Raji (cell line): ENCODE results near the gene FCN1.

Source experiments
- POLR2A ChIP-seq: IDR thresholded peaks from 2 replicates; pipeline ENCODE4 v1.6.1; 2011; ENCODE audit warnings: low read depth, low read length, control low read depth; ENCODE audit not compliant: insufficient read depth

FCN1 gene

GRCh38 chr9:134917431-134918373 lies at the start of gene FCN1:
TSS of gene FCN1 (minus strand) at chr9:134917912. CDS start at chr9:134917871, 41 bp downstream.
- TF ChIP-seq POLR2A: no peak

- TF ChIP-seq POLR2A: no peak
Measured at GRCh38 chr9:134966697-134967546, 49.2 kb upstream of the FCN1 start.

GRCh38 chr9:134966270-134966669 lies 48.6 kb upstream of the FCN1 start:
- TF ChIP-seq POLR2A: no peak

DNA sequence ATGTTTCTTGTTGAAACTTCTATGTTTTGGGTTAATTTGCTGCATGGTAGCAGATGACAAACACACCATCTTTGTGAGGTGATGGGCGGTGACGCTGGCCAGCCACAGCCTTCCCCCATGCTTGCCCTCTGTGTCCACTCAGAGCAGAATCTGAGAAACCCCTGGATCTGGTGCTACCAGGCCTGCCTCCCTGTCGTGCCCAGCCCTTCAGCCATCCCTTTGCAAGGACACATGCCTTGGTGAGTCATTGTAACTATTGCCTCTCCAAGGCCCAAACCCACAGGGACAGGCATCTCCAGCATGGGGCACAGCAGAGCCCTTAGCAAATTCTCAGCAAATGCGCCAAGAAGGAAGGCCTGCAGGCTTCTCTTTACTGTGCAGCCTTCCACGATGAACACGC lies 48.1 kb upstream of the FCN1 start:
- no peak for TF ChIP-seq POLR2A

DNA sequence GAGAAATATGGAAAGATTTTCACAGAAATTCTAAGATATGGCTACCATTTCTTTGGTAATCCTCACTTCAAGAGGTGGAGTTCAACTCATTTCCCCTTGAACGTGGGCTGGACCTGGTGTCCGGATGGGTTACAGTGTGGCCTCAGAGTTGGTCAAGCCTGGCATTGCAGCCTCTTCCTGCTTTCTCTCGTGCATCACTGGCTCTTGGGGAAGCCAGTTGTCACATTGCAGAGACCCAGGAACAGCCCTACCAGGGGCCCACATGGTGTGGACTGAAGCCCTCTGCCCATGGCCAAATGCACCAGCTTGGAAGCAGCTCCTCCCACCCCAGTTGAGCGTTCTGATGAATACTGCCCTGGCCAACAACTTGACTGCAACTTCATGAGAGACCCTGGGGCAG lies 47.7 kb upstream of the FCN1 start:
- no peak for TF ChIP-seq POLR2A

DNA sequence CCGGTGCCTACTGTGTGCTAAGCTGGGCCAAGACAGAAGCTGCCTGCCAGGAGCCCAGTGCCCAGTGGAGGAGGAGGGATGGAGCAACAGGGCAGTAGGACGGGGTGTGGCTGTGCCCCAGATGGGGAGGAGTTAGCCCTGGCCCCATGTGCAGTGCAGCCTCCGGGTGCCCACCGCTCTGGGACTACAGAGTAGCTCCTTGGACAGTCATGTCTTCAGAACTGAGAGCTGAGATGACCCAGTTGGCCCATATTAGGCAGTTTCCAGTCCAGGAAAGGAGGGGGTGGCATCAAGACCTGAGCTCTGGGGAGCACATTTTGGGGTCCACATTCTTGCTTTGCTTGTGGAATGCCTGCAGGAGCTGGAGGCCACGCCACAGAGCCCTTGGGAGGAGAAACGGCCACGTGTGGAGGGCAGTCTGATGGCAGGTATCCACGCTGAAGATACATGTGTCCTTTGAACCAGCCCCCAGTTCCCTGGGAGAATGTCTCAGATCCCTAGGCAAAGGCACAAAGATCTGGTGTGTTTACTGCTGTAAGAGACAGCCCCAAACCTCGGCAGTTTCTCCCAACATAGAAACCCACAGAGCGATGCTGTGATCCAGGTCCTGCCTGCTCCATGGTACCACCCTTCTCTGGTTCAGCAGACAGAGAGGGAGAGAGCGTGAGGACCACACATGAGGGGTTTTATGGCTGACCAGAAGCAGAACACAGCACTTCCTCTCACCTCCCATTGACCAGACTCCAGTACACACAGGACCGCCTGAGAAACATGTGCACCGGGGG lies 46.8 kb upstream of the FCN1 start:
- no peak for TF ChIP-seq POLR2A

GRCh38 chr9:134963546-134963945 lies 45.8 kb upstream of the FCN1 start:
- no peak for TF ChIP-seq POLR2A

- TF ChIP-seq POLR2A: no peak
Measured at GRCh38 chr9:134962973-134963364, 45.3 kb upstream of the FCN1 start.

DNA sequence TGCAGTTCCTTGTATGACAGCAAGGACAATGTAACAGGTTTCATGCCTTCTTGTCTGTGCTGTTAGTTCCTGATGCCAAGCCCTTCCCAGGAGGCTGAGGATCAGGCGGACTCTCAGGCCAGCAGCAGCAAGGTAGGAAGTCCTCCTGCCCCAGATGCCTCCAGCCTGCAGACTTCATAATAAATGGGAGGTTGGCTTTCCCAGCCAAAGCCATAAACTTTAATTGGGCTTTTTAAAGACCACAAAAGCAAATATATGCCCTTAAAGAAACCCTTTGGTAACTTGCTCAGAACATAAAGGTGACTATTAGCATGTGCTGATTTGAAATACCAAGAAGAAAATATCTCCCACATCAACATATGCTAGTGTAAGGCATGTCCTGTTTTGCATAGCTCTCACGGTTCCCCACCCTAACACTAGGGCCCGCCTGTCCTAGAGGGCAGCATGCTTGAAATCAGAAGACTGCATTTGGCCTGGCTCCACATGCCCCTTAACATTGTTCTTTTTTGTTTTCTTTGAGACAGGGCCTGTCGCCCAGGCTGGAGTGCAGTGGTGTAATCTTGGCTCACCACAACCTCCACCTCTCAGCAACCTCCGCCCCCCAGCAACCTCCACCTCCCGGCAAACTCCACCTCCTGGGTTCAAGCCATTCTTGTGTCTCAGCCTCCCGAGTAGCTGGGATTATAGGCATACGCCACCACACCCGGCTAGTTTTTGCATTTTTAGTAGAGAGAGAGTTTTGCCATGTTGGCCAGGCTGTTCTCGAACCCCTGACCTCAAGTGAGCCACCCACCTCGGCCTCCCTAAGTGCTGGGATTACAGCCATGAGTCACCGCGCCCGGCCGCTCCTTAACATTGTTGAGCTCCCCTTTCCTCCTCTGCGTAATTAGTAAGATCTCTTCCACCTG lies 44.6 kb upstream of the FCN1 start:
- TF ChIP-seq POLR2A: no peak

DNA sequence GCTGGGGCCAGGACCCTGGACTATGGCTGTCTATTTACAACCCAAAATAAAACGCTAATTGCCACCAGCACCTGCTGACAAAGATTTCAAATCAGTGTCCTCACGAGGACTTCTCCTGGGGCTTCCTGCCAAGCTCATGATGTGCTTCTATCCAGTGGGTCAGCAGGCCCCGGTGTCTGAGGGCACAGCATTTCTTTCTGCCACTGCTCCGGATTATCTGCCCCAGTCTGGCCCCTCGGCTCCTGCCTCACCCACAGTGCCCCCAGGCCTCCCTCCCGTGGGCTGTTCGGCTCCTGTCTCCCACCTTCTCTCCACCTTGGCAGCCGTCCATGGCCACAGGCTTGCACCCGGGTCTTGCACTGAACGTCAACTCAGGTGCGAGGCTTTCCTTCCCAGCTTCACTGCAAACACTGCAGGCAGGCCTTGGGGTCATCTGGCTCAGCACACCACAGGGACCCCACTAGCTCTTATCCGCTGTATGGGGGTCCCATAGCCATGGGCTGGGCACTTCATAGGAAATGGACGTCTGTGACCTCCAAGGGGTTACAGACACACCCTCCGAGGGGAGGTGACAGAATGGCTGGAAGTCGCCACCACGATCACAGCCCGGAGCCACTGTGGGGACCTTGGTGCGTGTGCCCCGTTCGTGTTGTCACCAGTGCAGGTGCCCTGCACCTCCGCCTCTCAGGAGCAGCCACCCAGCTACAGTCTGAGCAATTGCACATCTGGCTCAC lies 43.8 kb upstream of the FCN1 start:
- no peak for TF ChIP-seq POLR2A

DNA sequence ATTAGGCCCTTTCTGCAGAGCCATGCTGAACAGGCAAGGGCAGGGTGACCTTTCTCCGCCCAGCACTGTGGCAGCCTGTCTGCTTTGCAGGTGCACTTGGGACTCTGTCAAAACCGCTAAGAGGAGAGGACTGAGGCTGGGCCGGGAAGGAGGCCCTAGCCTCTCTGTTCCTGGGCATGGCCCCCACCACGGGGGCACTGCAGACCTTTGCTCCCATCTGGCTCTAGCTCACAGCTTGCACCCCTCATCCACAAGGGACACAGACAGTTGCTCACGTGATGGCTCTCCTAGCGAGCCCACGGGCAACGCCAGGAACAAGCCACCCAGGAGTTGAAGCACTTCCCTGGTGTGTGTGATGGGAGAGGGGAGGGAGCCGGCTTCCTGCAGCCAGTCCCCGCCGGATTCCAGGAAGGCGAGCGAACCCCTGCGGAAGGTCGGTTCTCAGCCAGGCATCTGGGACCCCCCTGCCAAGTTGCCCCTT lies 43.0 kb upstream of the FCN1 start:
- no peak for TF ChIP-seq POLR2A

GRCh38 chr9:134959971-134960310 lies 42.2 kb upstream of the FCN1 start:
- TF ChIP-seq POLR2A: no peak
